A549 treated with CORT108297 at 1 μM for 4 hours (cell line): ENCODE results near the gene NPR1. TPM values are rescaled to one million over a fixed set of nuclear protein-coding genes. Genes with fewer than 3 reads are reported as not detected.

Experiments
- total RNA-seq: library from RNA; stranded (reverse); fragments of 200-300 nt; extraction: Qiagen RNA extraction; gene quantifications from 5 replicates; pipeline ENCODE4 v1.2.3, GENCODE V29; 2022

NPR1 gene
- 0.82 to 1.1 TPM (median 1.0 TPM) in 5 replicates for total RNA-seq

GRCh38 chr1:153678519-153679336 lies at the start of gene NPR1:
NPR1 (plus strand) TSS chr1:153678688; CDS start chr1:153679109, 421 bp downstream.

DNA sequence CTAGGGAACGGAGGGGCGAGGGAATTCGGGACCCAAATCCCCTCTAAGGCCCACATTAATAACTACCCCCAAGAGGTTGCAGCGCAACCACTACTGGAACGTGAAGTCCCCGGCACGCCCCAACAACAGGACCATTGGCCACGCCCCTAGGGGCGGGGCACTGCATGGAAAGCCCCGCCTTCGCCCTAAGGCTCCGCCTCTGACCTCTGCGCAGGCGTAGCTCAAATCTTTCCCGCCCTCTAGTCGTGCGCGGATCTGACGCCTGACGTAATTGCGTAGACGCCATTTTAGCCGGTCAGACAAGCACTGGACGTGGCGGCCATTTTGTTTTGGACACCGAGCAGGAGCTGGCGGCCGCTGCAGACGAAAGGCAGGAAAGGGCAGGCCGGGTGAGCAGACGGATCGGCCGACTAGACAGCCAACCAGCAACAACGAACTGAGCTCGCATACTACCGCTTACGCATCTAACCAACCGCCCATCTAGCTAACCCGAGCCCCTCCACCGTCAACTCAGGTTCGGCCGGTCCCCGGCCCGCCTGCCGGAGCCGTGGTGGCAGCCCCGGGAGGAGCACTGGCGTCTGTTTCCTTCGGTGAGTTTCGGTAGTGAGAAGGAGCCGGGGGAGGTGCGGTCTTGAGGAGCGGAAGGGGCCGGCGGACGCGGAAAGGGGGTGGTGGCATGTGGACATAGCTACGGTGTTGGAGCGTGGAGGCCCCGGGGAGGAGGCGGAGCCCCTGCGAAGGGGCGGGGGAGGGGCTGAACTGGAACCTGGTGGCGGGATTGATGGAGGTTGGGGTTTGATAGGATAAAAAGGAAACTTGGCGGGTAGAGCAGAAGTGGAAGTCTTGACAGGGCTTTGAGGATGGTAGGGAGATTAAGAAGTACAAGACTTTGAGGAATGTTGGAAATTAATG lies 44.5 kb upstream of the NPR1 start, which contains the start of gene CHTOP:
Gene CHTOP, plus strand, starts transcription at position 313 of the 912 bp plus-strand sequence. CDS start 2,523 bp downstream, outside the sequence.

DNA sequence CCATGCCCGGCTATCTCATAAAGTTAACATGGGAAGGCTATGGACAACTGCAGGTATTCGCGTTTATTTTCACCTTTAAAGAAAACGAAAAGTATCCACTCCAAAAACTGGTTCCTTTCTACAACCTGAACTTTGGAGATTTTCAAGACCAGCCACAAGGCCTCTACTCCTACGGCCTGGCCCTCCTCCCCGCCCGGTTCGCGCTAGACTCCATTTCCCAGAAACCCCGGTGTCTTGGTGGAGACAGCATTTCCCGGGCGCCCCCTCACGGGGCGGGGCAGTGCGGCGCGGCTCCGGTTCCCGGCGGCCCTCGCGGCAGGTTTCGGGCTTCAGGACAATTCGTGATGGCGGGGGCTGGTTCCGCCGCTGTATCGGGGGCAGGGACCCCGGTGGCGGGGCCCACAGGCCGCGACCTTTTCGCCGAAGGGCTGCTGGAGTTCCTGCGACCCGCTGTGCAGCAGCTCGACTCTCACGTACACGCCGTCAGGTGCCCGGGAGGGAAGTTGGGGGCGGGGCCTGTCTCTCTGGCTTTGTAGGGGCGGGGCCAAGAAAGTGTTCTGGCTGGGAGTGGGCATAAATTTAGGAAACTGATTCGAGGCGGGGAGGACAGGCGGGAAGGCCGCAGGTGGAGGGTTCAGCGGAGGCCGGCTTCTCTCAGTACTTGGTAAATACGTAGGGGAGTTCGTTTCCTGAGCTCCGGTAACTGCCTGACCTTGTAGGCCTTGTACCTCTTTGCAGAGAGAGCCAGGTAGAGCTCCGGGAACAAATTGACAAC lies 19.9 kb upstream of the NPR1 start, which contains the start of gene SNAPIN:
Gene SNAPIN, plus strand, starts transcription at position 304 of the 775 bp plus-strand sequence. Its CDS starts 41 bp downstream, at position 345.

GRCh38 chr1:153670859-153671627 lies 7.4 kb upstream of the NPR1 start, which contains the start of gene ILF2:
ILF2 (minus strand) TSS chr1:153670993; CDS start chr1:153670922, 71 bp downstream.

DNA sequence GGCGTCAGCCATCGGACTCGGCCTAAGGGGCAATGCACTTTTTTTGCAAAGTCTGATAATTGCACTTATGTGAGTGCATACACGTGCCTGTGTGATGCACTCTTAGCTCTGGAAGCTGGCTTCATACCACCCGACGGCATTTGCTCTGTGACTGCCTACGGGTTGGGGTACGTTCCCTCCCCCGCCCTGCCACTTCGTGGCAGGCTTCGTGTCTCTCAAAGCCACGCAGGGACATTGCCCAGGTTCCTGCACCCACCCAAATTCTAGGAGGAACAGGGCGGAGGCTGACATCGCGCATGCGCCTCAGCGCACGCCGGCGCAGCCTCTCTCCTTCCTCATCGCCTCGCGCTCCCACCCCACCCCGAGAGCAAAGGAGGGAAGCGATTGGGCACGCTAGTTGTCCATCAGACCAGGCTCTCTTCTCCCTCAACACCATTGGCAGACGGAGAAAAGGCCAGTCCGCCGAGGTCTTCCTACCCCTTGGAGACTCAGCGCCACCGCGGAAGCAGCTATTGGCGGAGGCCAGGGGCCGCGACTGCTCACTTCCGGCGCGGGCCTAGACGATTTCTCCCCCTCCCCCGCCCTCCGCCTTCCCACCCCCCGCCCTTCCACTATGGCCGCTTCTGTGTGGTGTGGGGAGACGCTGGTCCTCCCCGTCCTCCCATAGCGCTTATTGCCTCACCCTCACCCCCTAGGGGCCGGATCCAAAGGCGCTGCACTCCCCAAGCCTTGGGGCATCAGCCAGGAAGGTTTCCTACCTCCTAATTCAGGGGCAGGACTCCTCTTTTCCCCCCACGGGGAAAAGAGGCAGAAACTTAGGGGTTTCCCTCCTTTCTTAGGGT lies 49.2 kb downstream of the NPR1 start, which contains the start of gene INTS3:
Gene INTS3, plus strand, starts transcription at position 588 of the 842 bp plus-strand sequence. CDS start 585 bp downstream, outside the sequence.

Other genes with a start within 250 kb of the NPR1 start
- not detected in 5 replicates for gene S100A7, start 218.0 kb upstream of the NPR1 start, total RNA-seq
- 3,058 to 3,788 TPM (median 3,444 TPM) in 5 replicates for gene S100A6, start 142.7 kb upstream of the NPR1 start, total RNA-seq
- gene S100A5, start 137.8 kb upstream of the NPR1 start, total RNA-seq, result 0.70 to 1.1 TPM (median 0.81 TPM) in 5 replicates
- 1,610 to 1,903 TPM (median 1,713 TPM) in 5 replicates for gene S100A4, start 132.9 kb upstream of the NPR1 start, total RNA-seq
- gene S100A3, start 129.4 kb upstream of the NPR1 start, total RNA-seq, result 93.8 to 105 TPM (median 100 TPM) in 5 replicates
- gene S100A2, start 112.8 kb upstream of the NPR1 start, total RNA-seq, result 16.0 to 29.8 TPM (median 24.0 TPM) in 5 replicates
- gene S100A16, start 65.6 kb upstream of the NPR1 start, total RNA-seq, result 447 to 522 TPM (median 509 TPM) in 5 replicates
- 0.30 to 0.71 TPM (median 0.40 TPM) in 5 replicates for gene S100A14, start 62.4 kb upstream of the NPR1 start, total RNA-seq
- 153 to 182 TPM (median 174 TPM) in 5 replicates for gene S100A13, start 51.2 kb upstream of the NPR1 start, total RNA-seq
- 0.38 to 0.74 TPM (median 0.61 TPM) in 5 replicates for gene S100A1, start 50.3 kb upstream of the NPR1 start, total RNA-seq
- gene CHTOP, start 44.6 kb upstream of the NPR1 start, total RNA-seq, result 68.7 to 85.0 TPM (median 79.2 TPM) in 5 replicates
- 54.1 to 63.4 TPM (median 57.4 TPM) in 5 replicates for gene SNAPIN, start 20.0 kb upstream of the NPR1 start, total RNA-seq
- 260 to 295 TPM (median 261 TPM) in 5 replicates for gene ILF2, start 7.7 kb upstream of the NPR1 start, total RNA-seq
- 18.9 to 20.5 TPM (median 20.3 TPM) in 5 replicates for gene INTS3, start 49.4 kb downstream of the NPR1 start, total RNA-seq
- gene SLC27A3, start 96.7 kb downstream of the NPR1 start, total RNA-seq, result 0.73 to 2.4 TPM (median 1.3 TPM) in 5 replicates
- 6.9 to 10.1 TPM (median 8.6 TPM) in 5 replicates for gene GATAD2B, start 244.3 kb downstream of the NPR1 start, total RNA-seq